ENCODE results near the gene FRAS1.
A peak's percentile ranks its signal among the peaks of the same experiment; 100 is the strongest.
"Not testable (repeated sequence)": the region's sequence is repeated elsewhere in the genome, so short reads cannot be mapped to it uniquely, and the experiment has no call there.

The FRAS1 gene

DNA sequence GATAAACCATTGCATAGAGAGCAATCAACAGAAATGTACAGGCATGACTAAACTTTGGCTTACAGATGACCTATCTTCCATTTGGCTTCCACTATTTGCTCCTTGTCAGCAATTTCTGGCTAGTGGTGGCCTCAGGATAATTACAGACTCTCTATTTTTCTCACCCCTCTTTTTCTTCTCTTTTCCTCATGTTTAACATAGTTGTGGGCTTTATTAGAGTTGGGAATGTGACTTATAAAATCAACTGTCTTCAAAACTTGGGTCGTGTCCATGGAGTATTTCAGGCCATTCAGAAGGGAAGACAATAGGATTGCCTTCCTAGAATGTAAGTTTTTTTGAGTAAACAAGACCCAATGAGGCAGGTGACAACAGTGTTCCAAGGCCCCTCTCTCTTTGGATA lies 236.2 kb downstream of the FRAS1 start:
- no peak for DNase-seq

- DNase-seq, result no peak
Observed at GRCh38 chr4:78293821-78294301, 236.7 kb downstream of the FRAS1 start.

DNA sequence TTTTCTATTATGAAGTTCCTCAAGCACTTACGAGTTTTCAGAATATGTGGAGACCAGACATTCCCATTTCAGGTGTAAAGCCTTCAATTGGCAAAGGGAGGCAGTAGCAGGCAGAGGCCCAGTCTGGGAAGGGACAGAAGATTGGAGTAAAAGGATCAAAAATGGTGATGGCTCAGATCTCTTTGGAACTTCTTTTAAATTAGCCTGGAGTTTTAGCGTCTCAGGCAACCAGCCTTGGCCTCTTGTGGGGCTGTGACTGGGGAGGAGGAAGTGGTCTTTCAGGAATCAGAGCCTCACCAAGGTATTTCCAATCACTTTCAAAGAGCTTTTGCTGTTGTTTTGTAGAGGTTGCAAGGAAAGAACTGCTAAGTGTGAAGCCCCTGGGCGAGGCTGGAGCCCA lies 239.1 kb downstream of the FRAS1 start:
- no peak for DNase-seq

- DNase-seq, result no peak
Observed at GRCh38 chr4:78297116-78297800, 240.1 kb downstream of the FRAS1 start.

GRCh38 chr4:78298618-78299017 lies 241.5 kb downstream of the FRAS1 start:
- no peak for DNase-seq

- DNase-seq, result no peak
Observed at GRCh38 chr4:78299565-78299972, 242.4 kb downstream of the FRAS1 start.

DNA sequence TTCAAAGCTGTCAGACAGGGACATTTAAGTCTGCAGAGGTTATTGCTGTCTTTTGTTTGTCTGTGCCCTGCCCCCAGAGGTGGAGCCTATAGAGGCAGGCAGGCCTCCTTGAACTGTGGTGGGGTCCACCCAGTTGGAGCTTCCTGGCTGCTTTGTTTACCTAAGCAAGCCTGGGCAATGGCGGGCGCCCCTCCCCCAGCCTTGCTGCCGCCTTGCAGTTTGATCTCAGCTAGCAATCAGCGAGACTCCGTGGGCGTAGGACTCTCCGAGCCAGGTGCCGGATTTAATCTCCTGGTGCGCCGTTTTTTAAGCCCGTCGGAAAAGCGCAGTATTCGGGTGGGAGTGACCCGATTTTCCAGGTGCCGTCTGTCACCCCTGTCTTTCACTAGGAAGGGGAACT lies 250.1 kb downstream of the FRAS1 start:
- DNase-seq, result peak; percentile 60

- peak; percentile 9 for DNase-seq
Observed at GRCh38 chr4:78308517-78308916, 251.4 kb downstream of the FRAS1 start.

- no peak for DNase-seq
Observed at GRCh38 chr4:78309352-78309751, 252.2 kb downstream of the FRAS1 start.

GRCh38 chr4:78310007-78310739 lies 253.1 kb downstream of the FRAS1 start:
- DNase-seq, result no peak

- no peak for DNase-seq
Observed at GRCh38 chr4:78310740-78311115, 253.6 kb downstream of the FRAS1 start.

- no peak for DNase-seq
Observed at GRCh38 chr4:78311306-78311705, 254.2 kb downstream of the FRAS1 start.

DNA sequence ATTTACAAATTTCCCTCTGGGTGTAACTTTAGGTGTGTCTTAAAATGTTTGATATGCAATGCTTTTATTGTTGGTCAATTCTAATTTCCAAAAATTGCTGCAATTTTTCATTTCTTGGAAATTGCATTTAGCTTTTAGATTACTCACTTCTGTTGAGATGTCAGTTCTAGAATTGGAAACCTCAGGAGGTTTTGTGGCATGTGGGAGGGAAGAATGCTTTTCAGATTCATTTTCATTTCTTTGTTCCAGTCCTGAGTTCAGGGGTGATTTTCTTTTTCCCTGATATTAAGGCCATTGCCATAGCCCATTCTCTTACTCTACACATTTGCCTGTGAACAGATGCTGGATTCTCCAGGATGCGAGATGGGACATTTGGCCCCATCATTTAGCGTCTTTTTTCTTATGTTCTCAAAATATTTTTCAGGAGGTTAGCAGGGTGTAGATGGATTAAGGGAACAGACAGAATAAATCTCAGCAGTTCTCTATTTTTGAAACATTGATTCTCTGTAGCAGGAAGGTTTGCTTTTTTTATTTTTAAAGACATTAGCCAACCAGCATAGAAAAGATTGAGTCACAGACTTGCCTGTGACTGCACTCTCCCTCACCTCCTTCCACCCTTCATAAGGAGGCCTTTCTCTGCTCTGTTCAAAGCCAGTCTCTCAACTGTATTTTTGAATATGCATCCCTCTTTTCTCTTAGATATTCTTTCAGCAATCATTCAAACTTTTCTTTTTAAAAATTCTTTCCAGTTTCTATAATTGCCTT lies 256.0 kb downstream of the FRAS1 start:
- no peak for DNase-seq

DNA sequence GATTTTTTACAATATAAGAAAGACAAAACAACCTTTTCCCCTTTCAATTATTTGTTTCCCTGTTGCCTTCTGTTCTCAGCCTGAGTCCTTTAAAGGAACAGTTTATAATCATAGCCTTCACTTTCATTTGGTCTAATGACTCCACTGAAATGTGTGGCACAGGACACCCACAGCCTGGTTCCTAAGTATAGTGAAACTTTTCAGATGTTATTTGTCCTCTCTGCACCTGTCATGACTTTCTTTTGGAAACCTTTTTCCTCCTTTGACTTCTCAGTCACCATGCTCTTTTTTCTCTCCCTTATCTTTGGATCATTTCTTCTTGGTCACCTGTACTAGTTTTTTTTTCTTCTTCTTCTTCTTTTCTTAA lies 256.6 kb downstream of the FRAS1 start:
- DNase-seq, result no peak

DNA sequence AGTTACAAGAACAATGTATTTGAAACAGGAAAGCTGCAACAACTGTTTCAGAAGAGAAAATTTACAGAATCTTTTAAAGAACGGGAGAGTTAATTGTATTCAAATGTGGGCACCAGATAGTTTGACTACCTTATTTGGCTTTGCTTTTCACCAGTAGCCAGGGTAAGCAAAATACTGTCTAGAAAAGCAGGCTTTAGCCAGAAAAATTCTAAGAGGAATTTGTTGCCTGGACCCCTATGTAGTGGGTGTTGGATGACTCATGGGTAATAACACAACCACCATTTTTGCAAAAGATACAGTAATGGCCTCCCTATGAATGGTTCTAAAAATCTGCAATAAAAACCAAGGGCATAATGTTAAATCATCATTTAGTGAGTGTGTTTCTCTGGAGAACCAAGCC lies 261.0 kb downstream of the FRAS1 start:
- DNase-seq, result no peak

GRCh38 chr4:78320349-78320935 lies 263.3 kb downstream of the FRAS1 start:
- DNase-seq, result no peak

GRCh38 chr4:78322032-78322431 lies 264.9 kb downstream of the FRAS1 start:
- no peak for DNase-seq

- DNase-seq, result no peak
Observed at GRCh38 chr4:78323439-78323838, 266.3 kb downstream of the FRAS1 start.

DNA sequence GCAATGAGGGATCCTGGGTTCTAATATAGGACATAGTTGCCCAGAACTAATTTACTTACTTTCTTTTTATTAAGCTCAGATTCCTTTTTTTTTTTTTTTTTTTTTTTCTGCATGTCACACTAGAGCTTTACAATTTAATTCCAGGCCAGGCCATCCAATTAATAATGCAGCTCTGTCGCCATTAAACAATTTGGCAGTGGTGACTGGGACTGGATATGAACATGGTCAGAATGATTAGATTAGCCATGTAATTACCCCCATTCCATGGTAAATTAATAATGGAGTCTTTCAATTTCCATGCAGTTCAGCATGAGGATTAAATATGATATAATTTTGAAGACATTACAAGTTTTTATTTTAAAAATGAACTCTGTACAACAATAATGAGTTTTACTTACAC lies 267.5 kb downstream of the FRAS1 start:
- no peak for DNase-seq

DNA sequence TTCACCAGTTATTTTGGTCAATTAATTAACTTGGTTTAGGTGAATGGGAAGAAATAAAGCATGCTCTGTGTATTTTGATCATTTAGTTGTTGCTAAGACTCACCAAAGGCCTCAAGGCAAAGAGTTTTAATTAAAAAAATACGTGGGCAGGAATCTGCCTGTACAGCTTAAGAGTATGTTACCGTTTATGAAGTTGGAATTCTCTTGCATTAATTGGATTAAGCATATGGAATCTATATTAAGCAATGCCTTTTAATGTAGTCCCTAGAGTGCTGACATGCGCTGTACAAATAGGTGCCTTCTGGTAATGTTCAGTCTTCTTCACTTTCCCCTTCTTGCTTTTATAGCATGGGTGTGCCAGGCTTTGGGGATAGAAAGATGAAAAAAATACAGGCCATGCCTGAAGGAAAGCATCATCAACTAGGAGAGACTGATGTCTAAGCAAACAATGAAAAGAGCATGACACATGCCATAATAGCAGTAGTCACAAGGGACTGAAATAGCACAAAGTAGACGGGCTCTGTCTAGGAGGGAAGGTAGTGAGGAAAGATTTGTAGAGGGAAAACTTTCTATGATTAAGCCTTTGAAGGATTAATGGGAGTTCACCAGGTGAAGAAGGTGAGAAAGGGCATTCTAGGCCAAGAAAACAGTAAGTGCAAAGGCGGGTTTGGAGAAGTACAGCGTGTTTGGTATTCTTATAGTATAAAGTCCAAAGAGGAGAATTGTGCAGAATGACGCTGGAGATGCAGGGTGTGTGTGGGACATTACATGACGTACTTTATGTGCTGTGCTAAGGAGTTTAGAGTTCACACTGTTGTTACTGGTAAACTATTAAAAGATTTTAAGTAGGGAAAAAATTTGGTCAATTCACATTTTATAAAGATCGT lies 268.4 kb downstream of the FRAS1 start:
- no peak for DNase-seq

DNA sequence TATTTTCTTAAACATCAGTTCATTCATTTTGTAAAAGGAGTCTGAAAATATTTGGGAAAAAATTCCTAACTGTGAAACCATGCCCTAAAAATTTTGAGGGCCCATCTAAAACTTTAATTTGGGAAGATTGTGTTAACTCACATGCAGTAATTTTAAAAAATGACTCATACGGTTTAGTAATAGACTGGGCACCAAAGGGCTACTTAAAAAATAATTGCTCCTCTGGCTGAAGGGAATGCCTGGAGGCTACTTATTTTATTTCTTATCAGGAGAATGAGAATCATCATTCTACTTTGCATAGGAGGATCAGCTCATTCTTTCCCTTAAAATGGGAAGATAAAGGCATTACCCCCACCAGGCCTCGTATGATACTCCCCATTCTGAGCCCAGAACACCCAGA lies 271.5 kb downstream of the FRAS1 start:
- not testable (repeated sequence) for DNase-seq

GRCh38 chr4:78331186-78331585 lies 274.1 kb downstream of the FRAS1 start:
- DNase-seq, result no peak

Data from DMS53 (cell line).